Suprapubic skin (tissue), 4 donors: ENCODE results near the gene MOCOS. TPM values are rescaled to one million over a fixed set of nuclear protein-coding genes. Genes with fewer than 3 reads are reported as not detected.

Source experiments
- DNase-seq, 2 donors: peaks; one replicate each; pipeline ENCODE4 v3.0.0-alpha.2; 2019; ENCODE audit warnings: low spot score in 2 of 2
- H3K27ac ChIP-seq: fragments of 200-600 bp; sonication (generic); one replicate; pipeline ENCODE4 v1.5.1; 2019
- H3K27me3 ChIP-seq: fragments of 200-600 bp; sonication (generic); one replicate; pipeline ENCODE4 v1.5.1; 2019
- H3K36me3 ChIP-seq: fragments of 200-600 bp; sonication (generic); one replicate; pipeline ENCODE4 v1.5.1; 2019
- H3K4me1 ChIP-seq: fragments of 200-600 bp; sonication (generic); one replicate; pipeline ENCODE4 v1.5.1; 2019
- H3K4me3 ChIP-seq: fragments of 200-600 bp; sonication (generic); one replicate; pipeline ENCODE4 v1.5.1; 2019; ENCODE audit warnings: mild to moderate bottlenecking
- H3K9me3 ChIP-seq: fragments of 200-600 bp; sonication (generic); one replicate; pipeline ENCODE4 v1.5.1; 2019
- EP300 ChIP-seq: sonication (generic); formaldehyde crosslinking; IDR thresholded peaks from one replicate; pipeline ENCODE4 v1.6.1; 2017; ENCODE audit warnings: antibody characterized with exemption
- POLR2A ChIP-seq, 2 donors: fragments of 450-650 bp; IDR thresholded peaks; one replicate each; pipeline ENCODE4 v1.6.1; 2017; ENCODE audit warnings: antibody characterized with exemption in 2 of 2, mild to moderate bottlenecking in 2 of 2, moderate library complexity in 2 of 2
- POLR2AphosphoS5 ChIP-seq, 3 donors: sonication (generic); formaldehyde crosslinking; IDR thresholded peaks; one replicate each; pipeline ENCODE4 v1.6.1; 2017; ENCODE audit warnings: antibody characterized with exemption in 3 of 3
- WGBS: methylation state at CpG from one replicate; pipeline ENCODE4 v1.1.5; 2018; 5-methylcytosine and 5-hydroxymethylcytosine counted together
- total RNA-seq, 4 donors: library from RNA; depleted of rRNA; stranded (reverse); fragments of >200 nt; gene quantifications; one replicate each; pipeline ENCODE4 v1.1.0, GENCODE V29; 2016
- TF ChIP-seq, protein P1 (sequence below), 2 donors: fragments of 200-600 bp in 1 of 2; fragments of 450-650 bp in 1 of 2; sonication (generic) in 1 of 2; IDR thresholded peaks; one replicate each; pipeline ENCODE4 v1.5.1; 2016 to 2019; ENCODE audit warnings: antibody characterized with exemption in 2 of 2, mild to moderate bottlenecking in 1 of 2, moderate library complexity in 1 of 2

MOCOS gene
- total RNA-seq, 4 donors from 2014 or later: 4.6 to 9.2 (median 6.4) TPM

DNA sequence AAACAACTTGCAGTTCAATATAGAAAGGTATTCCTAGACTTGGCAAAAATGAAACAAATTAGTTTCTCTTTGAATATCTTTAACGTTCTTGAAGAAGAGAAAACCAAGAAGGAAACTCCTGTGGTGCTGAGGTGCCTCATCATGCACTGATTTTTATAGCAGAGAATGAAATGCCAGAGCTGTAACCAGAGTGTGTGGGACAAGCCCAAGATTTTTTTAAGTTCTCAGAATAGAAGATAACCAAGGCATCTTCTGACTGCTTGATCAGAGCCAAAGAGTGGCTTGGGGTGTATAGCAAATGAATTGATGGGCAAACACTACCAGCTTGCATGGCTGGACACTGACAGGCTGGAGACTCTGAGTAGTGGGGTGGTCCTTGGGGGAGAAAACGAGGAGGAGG, 118.1 kb downstream of the MOCOS start:
- no peaks in the 10 kb centered on the region for H3K9me3 ChIP-seq
- WGBS: 51% methylated on average over 2 of the region's 2 CpGs
- H3K4me1 ChIP-seq: peaks cover 2% of the 10 kb centered on the region
- DNase-seq: no peak
- no peaks in the 10 kb centered on the region for H3K36me3 ChIP-seq
- TF ChIP-seq, protein P1, sequence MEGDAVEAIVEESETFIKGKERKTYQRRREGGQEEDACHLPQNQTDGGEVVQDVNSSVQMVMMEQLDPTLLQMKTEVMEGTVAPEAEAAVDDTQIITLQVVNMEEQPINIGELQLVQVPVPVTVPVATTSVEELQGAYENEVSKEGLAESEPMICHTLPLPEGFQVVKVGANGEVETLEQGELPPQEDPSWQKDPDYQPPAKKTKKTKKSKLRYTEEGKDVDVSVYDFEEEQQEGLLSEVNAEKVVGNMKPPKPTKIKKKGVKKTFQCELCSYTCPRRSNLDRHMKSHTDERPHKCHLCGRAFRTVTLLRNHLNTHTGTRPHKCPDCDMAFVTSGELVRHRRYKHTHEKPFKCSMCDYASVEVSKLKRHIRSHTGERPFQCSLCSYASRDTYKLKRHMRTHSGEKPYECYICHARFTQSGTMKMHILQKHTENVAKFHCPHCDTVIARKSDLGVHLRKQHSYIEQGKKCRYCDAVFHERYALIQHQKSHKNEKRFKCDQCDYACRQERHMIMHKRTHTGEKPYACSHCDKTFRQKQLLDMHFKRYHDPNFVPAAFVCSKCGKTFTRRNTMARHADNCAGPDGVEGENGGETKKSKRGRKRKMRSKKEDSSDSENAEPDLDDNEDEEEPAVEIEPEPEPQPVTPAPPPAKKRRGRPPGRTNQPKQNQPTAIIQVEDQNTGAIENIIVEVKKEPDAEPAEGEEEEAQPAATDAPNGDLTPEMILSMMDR (IDR thresholded peaks at IDR 0.05): no peak
- TF ChIP-seq POLR2AphosphoS5 (IDR thresholded peaks at IDR 0.05) (no peak), EP300 (no peak), POLR2A (IDR thresholded peaks at IDR 0.05) (no peak)
- no peak overlapping the region for H3K4me3 ChIP-seq
- H3K27ac ChIP-seq: no peak overlapping the region
- H3K27me3 ChIP-seq: peaks cover 16% of the 10 kb centered on the region

DNA sequence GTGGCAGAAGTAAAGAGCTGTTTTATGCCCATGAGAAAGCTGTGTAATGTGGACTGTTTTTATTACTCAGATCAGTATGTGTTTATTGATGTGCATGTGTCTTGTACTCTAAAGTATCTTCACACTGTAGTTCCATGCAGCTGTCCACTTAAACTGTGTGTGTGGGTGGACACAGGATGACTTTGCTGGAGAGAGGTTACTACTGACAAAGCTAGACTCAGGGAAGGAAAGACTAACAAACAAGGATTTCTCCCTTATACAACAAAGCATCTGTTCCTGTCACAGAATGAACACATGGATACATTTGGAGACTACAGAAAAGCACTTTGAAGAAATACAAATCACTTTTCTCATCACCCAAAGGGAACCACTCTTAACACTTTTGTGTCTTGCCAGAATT, 120.2 kb downstream of the MOCOS start:
- Histone ChIP-seq H3K27me3 (peaks cover 13% of the 10 kb centered on the region), H3K4me3 (no peak overlapping the region), H3K4me1 (peaks cover 2% of the 10 kb centered on the region), H3K36me3 (no peaks in the 10 kb centered on the region), H3K27ac (no peak overlapping the region), H3K9me3 (no peaks in the 10 kb centered on the region)
- TF ChIP-seq, protein P1 (IDR thresholded peaks at IDR 0.05): no peak
- TF ChIP-seq POLR2AphosphoS5 (IDR thresholded peaks at IDR 0.05) (no peak), POLR2A (IDR thresholded peaks at IDR 0.05) (no peak), EP300 (no peak)
- no peak for DNase-seq

DNA sequence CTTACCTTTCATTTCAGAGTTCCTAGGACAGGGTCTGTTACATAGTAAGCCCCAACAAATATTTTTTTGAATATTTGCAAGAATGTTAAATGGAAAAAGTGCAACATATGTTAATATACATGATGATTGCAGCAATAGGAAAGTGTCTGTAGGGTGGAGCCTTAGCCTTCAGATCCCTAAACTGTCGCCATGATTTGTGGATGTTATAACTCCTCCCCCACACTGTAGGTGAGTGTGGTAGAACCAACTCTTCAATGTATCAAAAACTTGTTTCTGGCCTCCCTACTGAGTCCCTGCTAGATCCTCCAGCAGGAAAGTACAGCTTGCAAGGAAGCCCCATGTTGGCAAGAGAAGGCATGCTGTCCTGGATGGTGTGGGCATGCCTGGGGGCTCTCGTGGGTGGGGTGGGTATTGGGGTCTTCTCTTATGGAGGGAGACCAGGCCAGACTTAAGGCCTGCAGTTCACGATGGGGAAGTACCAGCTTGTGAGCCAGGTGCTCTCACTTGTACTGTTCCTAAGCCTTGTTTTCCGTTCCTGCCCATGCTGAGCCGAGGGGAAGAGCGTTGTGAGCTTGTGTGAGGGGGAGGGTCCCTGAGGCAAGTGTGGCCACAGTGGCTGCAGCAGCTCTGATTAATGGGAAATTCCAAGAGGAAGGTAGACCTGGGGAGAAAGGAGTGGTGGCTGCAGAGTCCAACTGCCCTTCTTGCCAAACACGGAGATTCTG, 121.6 kb downstream of the MOCOS start:
- no peak overlapping the region for H3K4me3 ChIP-seq
- TF ChIP-seq POLR2A (IDR thresholded peaks at IDR 0.05): no peak
- TF ChIP-seq, protein P1 (IDR thresholded peaks at IDR 0.05): no peak
- TF ChIP-seq EP300: no peak
- TF ChIP-seq POLR2AphosphoS5 (IDR thresholded peaks at IDR 0.05): no peak
- WGBS: 80% methylated on average over 7 of the region's 7 CpGs
- H3K27me3 ChIP-seq: peaks cover 13% of the 10 kb centered on the region
- H3K9me3 ChIP-seq: no peaks in the 10 kb centered on the region
- H3K36me3 ChIP-seq: no peaks in the 10 kb centered on the region
- H3K4me1 ChIP-seq: peaks cover 2% of the 10 kb centered on the region
- H3K27ac ChIP-seq: no peak overlapping the region
- DNase-seq: no peak

DNA sequence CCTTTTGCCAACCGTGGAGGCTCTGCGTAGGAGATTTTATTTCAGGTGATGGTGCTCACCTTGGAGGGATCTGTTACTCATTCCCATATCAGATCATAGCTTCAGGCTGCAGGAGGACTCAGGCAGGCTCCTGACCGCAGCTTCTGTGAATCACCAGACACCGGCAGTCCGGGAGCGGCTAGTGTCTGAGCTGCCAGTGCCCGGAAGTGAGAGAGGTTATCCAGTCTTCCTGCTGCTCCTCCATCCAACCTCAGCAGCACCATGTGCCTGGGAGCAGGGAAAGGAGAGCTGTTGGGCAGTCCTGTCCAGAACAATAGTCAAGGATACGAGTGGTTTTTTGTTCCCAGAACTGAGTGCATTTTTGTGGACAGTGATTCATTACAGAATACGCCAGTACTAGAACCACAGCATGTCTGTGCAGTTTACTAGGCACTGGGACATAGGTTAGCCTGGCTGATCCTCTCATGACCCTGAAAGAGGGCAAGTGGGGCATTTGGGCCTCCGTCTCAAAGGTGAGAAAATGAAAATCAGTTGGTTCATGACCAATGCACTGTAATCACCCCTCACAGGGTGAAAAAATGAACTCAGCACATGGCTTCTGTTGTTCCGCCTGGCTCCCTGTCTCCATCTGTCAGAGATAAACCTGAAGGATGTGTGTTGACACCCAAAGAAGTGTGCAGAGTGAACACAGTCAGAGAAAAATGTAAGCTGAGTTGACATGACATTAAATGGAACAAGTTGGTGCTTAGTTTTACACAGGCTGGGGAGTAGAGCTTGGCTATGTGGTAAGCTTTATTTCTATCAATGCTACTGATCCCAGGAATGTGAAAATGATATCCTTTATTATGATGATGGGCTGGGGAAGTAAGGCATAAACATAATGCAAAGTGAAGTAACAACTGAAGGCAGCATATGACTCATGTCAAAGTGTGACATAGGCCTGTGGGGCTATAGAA, 122.4 kb downstream of the MOCOS start:
- H3K4me3 ChIP-seq: no peak overlapping the region
- TF ChIP-seq, protein P1 (IDR thresholded peaks at IDR 0.05): no peak
- TF ChIP-seq EP300 (no peak), POLR2A (IDR thresholded peaks at IDR 0.05) (no peak), POLR2AphosphoS5 (IDR thresholded peaks at IDR 0.05) (no peak)
- no peaks in the 10 kb centered on the region for H3K36me3 ChIP-seq
- peaks cover 2% of the 10 kb centered on the region for H3K4me1 ChIP-seq
- no peaks in the 10 kb centered on the region for H3K9me3 ChIP-seq
- peaks cover 13% of the 10 kb centered on the region for H3K27me3 ChIP-seq
- 45% methylated on average over 10 of the region's 11 CpGs for WGBS
- no peak overlapping the region for H3K27ac ChIP-seq
- DNase-seq: no peak

DNA sequence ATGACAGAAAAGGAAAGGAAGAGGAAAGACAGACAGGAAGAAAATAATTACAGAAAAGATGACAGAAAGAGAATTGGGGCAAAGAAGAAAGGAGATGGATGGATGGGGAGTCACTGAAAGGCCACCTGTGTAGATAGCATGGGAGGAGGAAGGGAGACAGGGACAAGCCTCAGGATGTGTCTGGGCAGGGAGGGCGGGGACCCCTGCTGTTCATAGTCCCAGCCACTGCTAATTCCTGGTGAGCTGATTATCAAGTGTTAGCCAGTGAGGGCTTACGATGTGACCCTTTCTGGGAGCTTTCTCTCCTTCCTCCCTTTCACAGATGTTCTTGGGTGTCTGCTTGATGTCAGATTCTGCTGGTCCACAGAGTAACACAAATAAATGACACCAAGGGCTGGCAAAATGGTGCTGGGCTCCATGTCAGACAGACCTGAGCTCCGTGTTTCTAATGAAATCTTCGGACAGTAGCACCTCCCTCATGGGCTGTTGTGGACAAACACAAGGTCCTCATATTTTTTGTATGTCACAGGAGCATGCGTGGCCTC, 123.8 kb downstream of the MOCOS start:
- no peak for DNase-seq
- TF ChIP-seq, protein P1 (IDR thresholded peaks at IDR 0.05): no peak
- TF ChIP-seq POLR2A (IDR thresholded peaks at IDR 0.05) (no peak), EP300 (no peak), POLR2AphosphoS5 (IDR thresholded peaks at IDR 0.05) (no peak)
- peaks cover 2% of the 10 kb centered on the region for H3K4me1 ChIP-seq
- H3K27ac ChIP-seq: no peak overlapping the region
- peaks cover 7% of the 10 kb centered on the region for H3K27me3 ChIP-seq
- WGBS: 86% methylated on average over 5 of the region's 5 CpGs
- no peaks in the 10 kb centered on the region for H3K9me3 ChIP-seq
- no peaks in the 10 kb centered on the region for H3K36me3 ChIP-seq
- no peak overlapping the region for H3K4me3 ChIP-seq
